T-helper 9 cell (primary cell): ENCODE data around the gene RASIP1.
"Not testable (repeated sequence)": the region's sequence is repeated elsewhere in the genome, so short reads cannot be mapped to it uniquely, and the experiment has no call there.

Experiments
- DNase-seq: peaks from one replicate; pipeline ENCODE4 v3.0.0-alpha.2; 2020

The RASIP1 gene

GRCh38 chr19:48705431-48705830 is 35.0 kb downstream of the RASIP1 start:
- no peak for DNase-seq

GRCh38 chr19:48703316-48703715 is 37.1 kb downstream of the RASIP1 start:
- no peak for DNase-seq

- no peak for DNase-seq
These were observed 37.7 kb downstream of the RASIP1 start for GRCh38 chr19:48702701-48703100.

GRCh38 chr19:48698046-48698445 is 42.4 kb downstream of the RASIP1 start:
- no peak for DNase-seq

- no peak for DNase-seq
These were observed 43.9 kb downstream of the RASIP1 start for GRCh38 chr19:48696353-48697010.

- DNase-seq: no peak
These were observed 44.6 kb downstream of the RASIP1 start, which contains the start of gene FUT2 for GRCh38 chr19:48695743-48696352. Gene FUT2 (plus strand): TSS chr19:48695971. CDS start chr19:48702957, 6,986 bp downstream.

GRCh38 chr19:48693629-48694028 is 46.8 kb downstream of the RASIP1 start:
- not testable (repeated sequence) for DNase-seq

GRCh38 chr19:48689449-48689848 is 51.0 kb downstream of the RASIP1 start:
- DNase-seq: no peak

GRCh38 chr19:48687776-48688175 is 52.6 kb downstream of the RASIP1 start:
- DNase-seq: no peak

GRCh38 chr19:48686637-48687036 is 53.8 kb downstream of the RASIP1 start:
- not testable (repeated sequence) for DNase-seq

GRCh38 chr19:48686088-48686487 is 54.3 kb downstream of the RASIP1 start:
- DNase-seq: no peak

GRCh38 chr19:48685583-48685982 is 54.8 kb downstream of the RASIP1 start:
- DNase-seq: no peak

GRCh38 chr19:48683349-48683748 is 57.1 kb downstream of the RASIP1 start:
- no peak for DNase-seq

- no peak for DNase-seq
These were observed 59.3 kb downstream of the RASIP1 start for GRCh38 chr19:48681127-48681470.

GRCh38 chr19:48680436-48681126 is 59.8 kb downstream of the RASIP1 start:
- no peak for DNase-seq

- not testable (repeated sequence) for DNase-seq
These were observed 60.4 kb downstream of the RASIP1 start for GRCh38 chr19:48680006-48680405.

GRCh38 chr19:48678201-48678600 is 62.2 kb downstream of the RASIP1 start:
- no peak for DNase-seq

- DNase-seq: no peak
These were observed 63.5 kb downstream of the RASIP1 start for GRCh38 chr19:48676887-48677286.

- no peak for DNase-seq
These were observed 63.9 kb downstream of the RASIP1 start for GRCh38 chr19:48676487-48676886.

- peak; percentile 61 for DNase-seq
These were observed 65.2 kb downstream of the RASIP1 start for GRCh38 chr19:48674921-48675824.

- DNase-seq: no peak
These were observed 66.1 kb downstream of the RASIP1 start for GRCh38 chr19:48674216-48674809.

- no peak for DNase-seq
These were observed 66.8 kb downstream of the RASIP1 start for GRCh38 chr19:48673436-48674100.
